Upper lobe of left lung (tissue), 6 donors: ENCODE data around the gene OFD1. TPM values are rescaled to one million over a fixed set of nuclear protein-coding genes. Genes with fewer than 3 reads are reported as not detected.

Experiments
- ATAC-seq, 2 donors: fragments of 200-7000 bp; cut with Tn5 transposase; one replicate each; pipeline ENCODE4 v1.9.1; 2022; ENCODE audit warnings: mild to moderate bottlenecking in 2 of 2, moderate library complexity in 2 of 2; ENCODE audit not compliant: low FRiP score in 2 of 2
- DNase-seq, 2 donors: peaks; one replicate each; pipeline ENCODE4 v3.0.0-alpha.2; 2019 to 2020
- H3K27ac ChIP-seq, 4 donors: fragments of 200-600 bp; sonication (generic); one replicate each; pipeline ENCODE4 v1.5.1; 2016 to 2019
- H3K27me3 ChIP-seq, 4 donors: fragments of 200-600 bp; sonication (generic); one replicate each; pipeline ENCODE4 v1.5.1; 2017 to 2019
- H3K36me3 ChIP-seq, 4 donors: fragments of 200-600 bp; sonication (generic); one replicate each; pipeline ENCODE4 v1.5.1; 2016 to 2019
- H3K4me1 ChIP-seq, 4 donors: fragments of 200-600 bp; sonication (generic); one replicate each; pipeline ENCODE4 v1.5.1; 2018 to 2019
- H3K4me3 ChIP-seq, 4 donors: fragments of 200-600 bp; sonication (generic); one replicate each; pipeline ENCODE4 v1.5.1; 2017 to 2019; ENCODE audit warnings: mild to moderate bottlenecking in 2 of 4, moderate library complexity in 1 of 4
- H3K9me3 ChIP-seq, 4 donors: fragments of 200-600 bp; sonication (generic); one replicate each; pipeline ENCODE4 v1.5.1; 2018 to 2019
- EP300 ChIP-seq, 4 donors: sonication (generic); formaldehyde crosslinking; IDR thresholded peaks; one replicate each; pipeline ENCODE4 v1.5.1; 2017; ENCODE audit warnings: antibody characterized with exemption in 4 of 4, control low read depth in 2 of 4
- POLR2A ChIP-seq, 4 donors: fragments of 450-650 bp; IDR thresholded peaks; one replicate each; pipeline ENCODE4 v1.5.1; 2016 to 2017; ENCODE audit warnings: antibody characterized with exemption in 4 of 4, mild to moderate bottlenecking in 2 of 4
- POLR2AphosphoS5 ChIP-seq, 2 donors: sonication (generic); formaldehyde crosslinking; IDR thresholded peaks; one replicate each; pipeline ENCODE4 v1.5.1; 2017; ENCODE audit warnings: antibody characterized with exemption in 2 of 2
- WGBS, 2 donors: methylation state at CpG; one replicate each; pipeline ENCODE4 v1.1.5; 2017 to 2018; 5-methylcytosine and 5-hydroxymethylcytosine counted together
- total RNA-seq, 6 donors: library from RNA; depleted of rRNA in 4 of 6; stranded (reverse); fragments of >200 nt in 4 of 6; gene quantifications; one replicate each; pipeline versions ENCODE4 v1.1.0 to v1.2.1, GENCODE V29; 2016 to 2021
- TF ChIP-seq, protein P1 (sequence below), 6 experiments: fragments of 450-650 bp in 4 of 6; fragments of 200-600 bp in 2 of 6; sonication (generic) in 2 of 6; IDR thresholded peaks; one replicate each; pipeline ENCODE4 v1.5.1; 2016 to 2019; ENCODE audit warnings: antibody characterized with exemption in 6 of 6
- donor health status: DM: no; HTN: no; CAD: no; lungs with moderate emphysema.
- donor health status: DM: no; HTN: yes; CAD: no; lungs with severe emphysema.

OFD1 gene
- total RNA-seq, 6 donors from 2014 or later, result 19.2 to 98.5 (median 37.0) TPM

DNA sequence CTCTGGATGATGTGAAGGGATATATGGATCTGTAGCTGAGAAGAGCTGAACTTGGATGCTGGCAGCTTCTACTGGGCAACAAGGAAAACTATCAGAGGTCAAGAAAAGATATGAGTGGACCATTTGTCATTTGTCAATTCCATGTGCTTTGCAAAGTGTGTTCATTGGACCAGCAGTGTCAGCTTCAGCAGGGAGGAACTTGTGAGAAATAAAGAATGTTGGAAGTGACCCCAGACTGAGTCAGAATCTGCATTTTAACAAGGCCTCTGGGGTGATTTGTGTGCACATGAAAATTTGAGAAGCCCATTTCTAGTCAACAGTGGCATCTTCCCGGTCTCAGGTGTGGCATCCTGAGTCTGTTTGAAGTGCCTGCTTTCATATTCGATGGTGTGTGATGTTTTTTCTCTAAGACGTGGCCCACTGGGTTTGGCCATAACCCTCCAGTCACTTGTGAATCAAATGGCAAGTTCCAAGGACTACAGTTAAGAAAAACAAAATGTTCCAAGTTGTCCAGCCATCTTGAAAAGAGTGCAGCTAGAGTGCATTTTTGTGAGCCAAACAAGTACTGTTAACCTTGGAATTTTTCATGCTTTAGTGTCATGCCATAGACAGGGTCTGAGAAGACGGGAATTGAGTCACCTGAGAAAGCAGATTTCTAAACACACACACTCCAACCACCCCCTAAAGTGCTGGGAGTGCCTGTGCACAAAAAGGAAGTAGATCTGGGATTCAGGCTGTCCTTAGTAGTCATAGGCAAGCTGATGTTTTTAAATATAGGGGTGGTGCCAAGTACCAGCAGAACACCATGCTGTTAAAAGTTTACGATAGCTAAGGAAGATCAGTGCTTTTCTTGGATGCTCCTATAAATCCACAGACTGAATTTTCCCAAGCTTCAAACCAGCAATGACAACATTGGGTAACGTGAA lies 55.9 kb downstream of the OFD1 start:
- Histone ChIP-seq H3K4me3 (no peak overlapping the region), H3K4me1 (no peaks in the 10 kb centered on the region), H3K27me3 (no peaks in the 10 kb centered on the region), H3K9me3 (no peaks in the 10 kb centered on the region), H3K36me3 (no peaks in the 10 kb centered on the region), H3K27ac (peak overlapping the region in 2 of 4 donors; percentile 54 to 57)
- DNase-seq, result no peak
- TF ChIP-seq, protein P1, sequence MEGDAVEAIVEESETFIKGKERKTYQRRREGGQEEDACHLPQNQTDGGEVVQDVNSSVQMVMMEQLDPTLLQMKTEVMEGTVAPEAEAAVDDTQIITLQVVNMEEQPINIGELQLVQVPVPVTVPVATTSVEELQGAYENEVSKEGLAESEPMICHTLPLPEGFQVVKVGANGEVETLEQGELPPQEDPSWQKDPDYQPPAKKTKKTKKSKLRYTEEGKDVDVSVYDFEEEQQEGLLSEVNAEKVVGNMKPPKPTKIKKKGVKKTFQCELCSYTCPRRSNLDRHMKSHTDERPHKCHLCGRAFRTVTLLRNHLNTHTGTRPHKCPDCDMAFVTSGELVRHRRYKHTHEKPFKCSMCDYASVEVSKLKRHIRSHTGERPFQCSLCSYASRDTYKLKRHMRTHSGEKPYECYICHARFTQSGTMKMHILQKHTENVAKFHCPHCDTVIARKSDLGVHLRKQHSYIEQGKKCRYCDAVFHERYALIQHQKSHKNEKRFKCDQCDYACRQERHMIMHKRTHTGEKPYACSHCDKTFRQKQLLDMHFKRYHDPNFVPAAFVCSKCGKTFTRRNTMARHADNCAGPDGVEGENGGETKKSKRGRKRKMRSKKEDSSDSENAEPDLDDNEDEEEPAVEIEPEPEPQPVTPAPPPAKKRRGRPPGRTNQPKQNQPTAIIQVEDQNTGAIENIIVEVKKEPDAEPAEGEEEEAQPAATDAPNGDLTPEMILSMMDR (IDR thresholded peaks at IDR 0.05), result no peak
- TF ChIP-seq POLR2A (IDR thresholded peaks at IDR 0.05), result no peak
- no peak for TF ChIP-seq EP300 (IDR thresholded peaks at IDR 0.05)
- no peak for TF ChIP-seq POLR2AphosphoS5 (IDR thresholded peaks at IDR 0.05)
- 67 to 70% methylated on average over 3 to 6 of the region's 6 CpGs for WGBS, 2 donors
- ATAC-seq, result no peak

DNA sequence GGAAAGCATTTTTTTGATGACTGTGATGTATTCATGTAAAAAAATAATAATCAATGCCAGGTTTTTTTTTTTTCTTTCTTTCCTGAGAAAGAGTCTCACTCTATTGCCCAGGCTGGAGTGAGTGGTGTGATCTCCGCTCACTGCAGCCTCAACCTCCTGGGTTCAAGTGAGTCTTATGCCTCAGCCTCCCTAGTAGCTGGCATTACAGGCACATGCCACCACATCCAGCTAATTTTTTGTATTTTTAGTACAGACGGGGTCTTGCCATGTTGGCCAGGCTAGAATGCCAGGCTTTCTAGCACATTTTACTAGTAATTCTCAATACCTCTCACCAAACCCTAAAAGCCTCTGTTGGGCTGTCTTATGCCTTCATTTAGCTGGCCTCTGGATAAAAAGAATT lies 56.6 kb downstream of the OFD1 start:
- no peaks in the 10 kb centered on the region for H3K27me3 ChIP-seq
- DNase-seq (no peak), ATAC-seq (no peak)
- WGBS, 2 donors, result 96% methylated on average over 2 of the region's 2 CpGs
- TF ChIP-seq POLR2AphosphoS5 (IDR thresholded peaks at IDR 0.05), result no peak
- no peak for TF ChIP-seq POLR2A (IDR thresholded peaks at IDR 0.05)
- TF ChIP-seq, protein P1 (IDR thresholded peaks at IDR 0.05), result no peak
- TF ChIP-seq EP300 (IDR thresholded peaks at IDR 0.05), result no peak
- peak overlapping the region in 2 of 4 donors; percentile 54 to 57 for H3K27ac ChIP-seq
- no peaks in the 10 kb centered on the region for H3K9me3 ChIP-seq
- no peaks in the 10 kb centered on the region for H3K4me1 ChIP-seq
- no peak overlapping the region for H3K4me3 ChIP-seq
- no peaks in the 10 kb centered on the region for H3K36me3 ChIP-seq

DNA sequence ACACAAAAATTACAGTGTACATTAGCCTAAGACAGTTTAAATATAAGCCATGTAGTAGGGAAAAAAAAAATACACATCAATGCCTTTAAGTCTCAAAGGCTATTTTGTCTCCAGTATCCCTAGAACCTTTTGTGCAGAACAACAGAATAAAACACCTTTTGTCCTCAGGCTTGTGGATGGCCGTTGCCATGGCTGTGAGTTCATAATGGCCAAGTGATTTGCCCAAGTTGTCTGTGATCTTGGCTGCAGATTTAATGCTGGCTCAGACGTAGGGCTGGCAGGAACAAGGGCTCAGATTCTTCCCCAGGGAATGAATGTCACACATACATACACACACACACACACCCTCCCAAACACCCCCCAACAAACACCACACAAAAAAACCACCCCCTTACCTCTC lies 57.0 kb downstream of the OFD1 start:
- Histone ChIP-seq H3K27me3 (no peaks in the 10 kb centered on the region), H3K4me1 (no peaks in the 10 kb centered on the region), H3K4me3 (no peak overlapping the region), H3K27ac (no peak overlapping the region), H3K9me3 (no peaks in the 10 kb centered on the region), H3K36me3 (no peaks in the 10 kb centered on the region)
- TF ChIP-seq EP300 (IDR thresholded peaks at IDR 0.05), result no peak
- TF ChIP-seq POLR2A (IDR thresholded peaks at IDR 0.05), result no peak
- TF ChIP-seq, protein P1 (IDR thresholded peaks at IDR 0.05), result no peak
- no peak for TF ChIP-seq POLR2AphosphoS5 (IDR thresholded peaks at IDR 0.05)
- no peak for DNase-seq
- no peak for ATAC-seq
- WGBS, 2 donors, result 32 to 50% methylated on average over 1 to 2 of the region's 2 CpGs

DNA sequence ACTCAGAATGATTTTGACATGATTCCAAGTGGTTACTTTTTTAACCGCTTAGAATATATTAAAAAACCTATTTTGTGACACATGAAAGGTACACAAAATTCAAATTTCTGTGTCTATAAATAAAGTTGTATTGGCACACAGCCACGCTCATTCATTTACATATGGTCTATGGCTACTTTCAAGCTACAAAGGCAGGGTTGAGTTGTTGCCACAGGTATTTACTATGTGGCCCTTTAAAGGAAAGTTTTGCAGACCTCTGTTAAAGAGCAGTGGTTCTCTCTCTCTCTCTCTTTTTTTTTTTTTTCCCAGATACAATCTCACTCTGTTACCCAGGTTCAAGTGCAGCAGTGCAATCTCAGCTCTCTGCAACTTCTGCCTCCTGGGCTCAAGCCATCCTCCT lies 59.3 kb downstream of the OFD1 start:
- H3K27me3 ChIP-seq, result no peaks in the 10 kb centered on the region
- no peak for TF ChIP-seq POLR2A (IDR thresholded peaks at IDR 0.05)
- TF ChIP-seq POLR2AphosphoS5 (IDR thresholded peaks at IDR 0.05), result no peak
- TF ChIP-seq EP300 (IDR thresholded peaks at IDR 0.05), result no peak
- TF ChIP-seq, protein P1 (IDR thresholded peaks at IDR 0.05), result no peak
- DNase-seq, result no peak
- no peak for ATAC-seq
- H3K27ac ChIP-seq, result no peak overlapping the region
- no peaks in the 10 kb centered on the region for H3K36me3 ChIP-seq
- WGBS, 2 donors, result 82 to 94% methylated on average over 2 of the region's 2 CpGs
- no peaks in the 10 kb centered on the region for H3K9me3 ChIP-seq
- H3K4me3 ChIP-seq, result no peak overlapping the region
- no peaks in the 10 kb centered on the region for H3K4me1 ChIP-seq
